ENCODE results near the gene CBR4. TPM values are rescaled to one million over a fixed set of nuclear protein-coding genes. Genes with fewer than 3 reads are reported as not detected.
A peak's percentile ranks its signal among the peaks of the same experiment; 100 is the strongest.

CBR4 gene
- total RNA-seq, 1 donor from 2014 or later = 36.0 TPM

DNA sequence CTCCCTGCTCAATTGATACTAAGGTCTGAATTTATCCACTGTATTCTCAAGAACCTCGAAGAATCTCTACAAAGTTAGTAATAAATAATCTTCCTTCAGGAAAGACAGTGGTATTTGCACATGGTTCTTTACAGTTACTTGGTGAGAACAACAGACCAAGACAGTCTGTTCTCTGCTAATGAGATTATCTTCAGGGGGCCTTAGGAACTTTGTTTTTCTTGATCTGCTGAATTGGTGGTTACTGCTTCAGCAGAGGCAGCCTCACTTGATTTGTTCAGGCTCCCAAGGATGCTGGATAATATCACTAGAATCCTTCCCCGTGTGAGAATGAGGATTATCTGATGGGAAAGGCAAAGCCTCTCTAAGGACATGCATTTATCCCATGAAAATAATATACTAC is 64.8 kb downstream of the CBR4 start:
- TF ChIP-seq, protein P1, sequence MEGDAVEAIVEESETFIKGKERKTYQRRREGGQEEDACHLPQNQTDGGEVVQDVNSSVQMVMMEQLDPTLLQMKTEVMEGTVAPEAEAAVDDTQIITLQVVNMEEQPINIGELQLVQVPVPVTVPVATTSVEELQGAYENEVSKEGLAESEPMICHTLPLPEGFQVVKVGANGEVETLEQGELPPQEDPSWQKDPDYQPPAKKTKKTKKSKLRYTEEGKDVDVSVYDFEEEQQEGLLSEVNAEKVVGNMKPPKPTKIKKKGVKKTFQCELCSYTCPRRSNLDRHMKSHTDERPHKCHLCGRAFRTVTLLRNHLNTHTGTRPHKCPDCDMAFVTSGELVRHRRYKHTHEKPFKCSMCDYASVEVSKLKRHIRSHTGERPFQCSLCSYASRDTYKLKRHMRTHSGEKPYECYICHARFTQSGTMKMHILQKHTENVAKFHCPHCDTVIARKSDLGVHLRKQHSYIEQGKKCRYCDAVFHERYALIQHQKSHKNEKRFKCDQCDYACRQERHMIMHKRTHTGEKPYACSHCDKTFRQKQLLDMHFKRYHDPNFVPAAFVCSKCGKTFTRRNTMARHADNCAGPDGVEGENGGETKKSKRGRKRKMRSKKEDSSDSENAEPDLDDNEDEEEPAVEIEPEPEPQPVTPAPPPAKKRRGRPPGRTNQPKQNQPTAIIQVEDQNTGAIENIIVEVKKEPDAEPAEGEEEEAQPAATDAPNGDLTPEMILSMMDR (conservative IDR thresholded peaks at IDR 0.05) = no peak
- no peak for DNase-seq (ENCODE audit: low read depth, low spot score)
- H3K36me3 Mint-ChIP-seq (ENCODE audit: low read depth) = peaks cover 40% of the 10 kb centered on the region
- H3K4me3 Mint-ChIP-seq = no peak overlapping the region
- no peak overlapping the region for H3K27ac Mint-ChIP-seq (ENCODE audit: unreplicated experiment)
- H3K9me3 Mint-ChIP-seq = peaks cover 35% of the 10 kb centered on the region
- H3K27me3 Mint-ChIP-seq (ENCODE audit: low read depth) = no peaks in the 10 kb centered on the region
- H3K4me1 Mint-ChIP-seq = no peaks in the 10 kb centered on the region

DNA sequence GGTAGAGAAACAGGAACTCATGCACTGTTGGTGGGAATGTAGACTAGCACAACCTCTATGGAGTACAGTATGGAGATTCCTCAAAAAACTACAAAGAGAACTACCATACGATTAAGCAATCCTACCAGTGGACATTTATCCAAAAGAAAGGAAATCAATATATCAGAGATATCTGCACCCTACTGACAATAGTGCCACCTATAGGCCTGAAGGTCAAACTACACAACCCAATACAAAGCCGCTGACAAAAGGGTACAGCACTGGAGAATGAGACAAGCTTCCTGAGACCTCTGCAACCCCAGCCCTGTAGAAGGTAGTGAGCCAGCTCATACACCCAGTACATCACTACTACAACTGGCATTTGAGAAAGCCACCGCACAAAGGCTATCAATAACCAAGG is 67.1 kb downstream of the CBR4 start:
- Mint-ChIP-seq H3K27ac (ENCODE audit: unreplicated experiment) (no peak overlapping the region), H3K4me1 (no peaks in the 10 kb centered on the region), H3K9me3 (peaks cover 31% of the 10 kb centered on the region), H3K4me3 (no peak overlapping the region), H3K27me3 (ENCODE audit: low read depth) (no peaks in the 10 kb centered on the region), H3K36me3 (ENCODE audit: low read depth) (peaks cover 51% of the 10 kb centered on the region)
- DNase-seq (ENCODE audit: low read depth, low spot score) = no peak
- TF ChIP-seq, protein P1 (conservative IDR thresholded peaks at IDR 0.05) = peak; percentile 57

All from neural crest cell (in vitro differentiated cells).